NCI-H2196 treated with DMSO at 0.1 percent for 48 hours (cell line): ENCODE results near the gene NT5DC1.

Experiments used
- DNase-seq: peaks from one replicate; lab custom pipeline; 2025; ENCODE audit not compliant: unreplicated experiment; lab: John Stamatoyannopoulos, UW

Gene NT5DC1

DNA sequence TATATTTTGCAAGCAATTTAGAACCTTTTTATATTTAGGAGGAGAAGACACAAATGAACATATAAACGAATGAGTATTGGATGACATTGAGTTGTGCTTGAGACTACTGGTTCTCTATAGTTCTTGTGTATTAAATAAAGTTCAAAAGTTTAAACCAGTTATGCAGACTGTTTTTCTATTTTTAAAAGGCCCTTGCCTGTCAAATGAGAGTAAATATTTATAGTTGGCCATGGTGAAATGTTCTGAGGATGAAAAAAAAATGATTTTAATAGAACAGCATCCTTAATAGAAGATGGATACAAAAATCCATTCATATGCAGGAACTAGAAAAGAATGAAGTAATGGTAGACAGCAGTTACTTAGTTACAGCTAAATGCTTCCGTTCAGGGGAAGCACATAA, 88.8 kb downstream of the NT5DC1 start:
- no peak for DNase-seq

- DNase-seq: no peak
These were observed 89.9 kb downstream of the NT5DC1 start for GRCh38 chr6:116190550-116190949.

DNA sequence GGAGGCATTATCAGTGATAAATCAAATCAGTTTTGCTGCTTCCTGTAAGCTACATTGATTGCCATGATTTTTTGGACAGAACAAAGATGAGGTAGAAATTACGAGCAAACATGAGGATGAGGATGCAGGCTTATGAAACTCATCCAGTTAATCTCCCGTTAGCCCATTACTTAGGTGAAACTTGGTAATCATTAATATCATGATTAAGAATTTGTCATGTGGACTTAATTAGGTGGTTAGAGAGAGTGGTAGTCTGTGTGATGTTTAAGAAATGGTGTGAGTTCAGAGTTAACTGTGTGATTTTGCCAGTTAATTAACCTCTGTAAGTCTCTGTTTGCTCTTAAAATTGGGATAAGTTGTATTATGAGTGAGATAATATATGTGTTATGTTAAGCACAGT, 91.2 kb downstream of the NT5DC1 start:
- no peak for DNase-seq

DNA sequence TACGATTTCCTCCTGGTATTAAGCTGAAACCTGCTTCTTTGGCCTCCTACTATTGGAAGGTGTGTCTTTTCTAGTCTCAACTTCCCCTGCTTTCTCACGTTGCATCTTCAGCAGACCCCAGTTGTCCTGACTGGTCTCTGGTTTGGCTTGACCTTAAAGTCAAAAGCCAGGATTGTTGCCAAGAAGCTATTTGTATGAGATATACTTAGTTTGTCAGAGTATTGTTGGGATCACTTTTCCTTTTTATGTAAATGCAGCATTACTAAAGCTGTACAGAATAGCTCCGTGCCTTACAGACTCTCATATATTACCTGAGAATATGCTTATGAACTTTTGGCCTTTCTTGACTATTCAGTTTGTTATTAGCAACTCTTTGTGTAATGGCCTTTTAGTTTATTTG, 92.1 kb downstream of the NT5DC1 start:
- no peak for DNase-seq

GRCh38 chr6:116196841-116197240, 96.2 kb downstream of the NT5DC1 start:
- DNase-seq: no peak

GRCh38 chr6:116200619-116201249, 100.1 kb downstream of the NT5DC1 start:
- no peak for DNase-seq

DNA sequence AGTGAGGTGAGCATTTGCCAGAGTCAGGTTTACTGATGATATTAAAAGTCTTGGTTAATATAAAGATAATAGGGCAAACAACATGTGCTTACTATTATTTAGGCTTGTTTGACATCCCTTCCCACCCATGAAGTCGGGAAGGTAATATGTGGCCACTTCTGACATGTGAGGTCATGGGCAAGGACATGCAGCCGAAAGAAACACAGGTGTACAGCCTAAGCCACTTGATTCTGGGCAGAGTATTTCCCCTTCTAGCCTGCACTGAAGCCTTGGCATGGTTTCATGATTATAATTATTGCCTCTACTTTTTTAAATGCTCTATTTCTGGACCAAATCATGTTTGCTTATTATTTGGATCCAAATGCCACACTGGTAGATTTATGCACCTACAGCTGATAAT, 100.9 kb downstream of the NT5DC1 start:
- no peak for DNase-seq

GRCh38 chr6:116205281-116205680, 104.6 kb downstream of the NT5DC1 start:
- no peak for DNase-seq

GRCh38 chr6:116206231-116206903, 105.7 kb downstream of the NT5DC1 start:
- DNase-seq: no peak

DNA sequence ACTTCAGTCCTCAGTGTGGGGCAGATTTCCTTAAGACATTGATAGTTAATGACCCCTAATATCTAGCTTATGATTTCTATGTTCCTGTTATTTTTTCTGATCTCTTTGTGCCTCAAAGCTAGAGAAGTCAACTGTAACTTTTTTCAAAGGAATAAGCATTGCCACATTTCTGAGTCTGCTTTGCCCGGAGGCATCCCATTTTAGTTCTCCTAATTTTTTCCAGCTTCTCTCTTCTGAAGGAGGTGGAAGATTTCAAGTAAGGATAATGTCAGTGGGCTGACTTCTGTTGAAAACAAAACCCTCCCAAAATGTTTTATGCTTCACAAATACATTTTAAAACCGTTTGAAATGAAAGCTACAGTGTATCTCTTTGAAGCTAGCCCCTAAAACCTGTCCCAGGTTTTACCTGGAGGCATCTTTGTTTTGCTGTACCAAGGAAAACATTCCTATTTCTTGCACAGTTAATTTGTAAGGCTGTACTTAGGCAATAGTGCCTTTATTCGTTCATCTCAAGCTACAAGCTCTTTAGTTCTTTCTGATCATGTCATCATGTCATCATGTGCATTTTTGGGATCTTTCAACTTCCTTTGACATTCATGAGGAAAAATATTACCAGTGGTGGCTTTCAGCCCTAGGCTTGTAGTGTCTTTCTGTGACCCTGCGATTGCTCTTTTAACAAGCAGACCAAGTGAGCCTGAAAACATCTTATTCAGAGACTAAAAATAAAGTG, 107.6 kb downstream of the NT5DC1 start:
- no peak for DNase-seq

DNA sequence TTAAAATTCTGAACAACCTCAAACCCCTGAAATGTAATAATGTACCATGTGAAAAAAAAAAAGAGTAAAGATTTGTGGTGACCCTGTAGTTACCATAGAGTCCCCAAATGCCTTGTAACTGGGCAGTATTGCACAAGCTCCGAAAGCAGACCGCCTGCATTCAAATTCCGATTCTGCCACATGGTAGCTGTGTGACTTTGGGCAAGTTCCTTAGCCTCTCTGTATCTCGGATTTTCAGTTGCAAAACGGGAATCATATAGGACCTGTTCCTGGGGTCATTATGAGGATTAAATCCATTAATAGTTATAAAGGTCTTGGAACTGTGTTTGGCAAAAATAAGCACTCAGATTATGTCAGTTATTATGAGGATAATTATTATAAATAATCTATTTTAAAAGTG, 109.7 kb downstream of the NT5DC1 start:
- no peak for DNase-seq

GRCh38 chr6:116210750-116211425, 110.2 kb downstream of the NT5DC1 start:
- DNase-seq: peak; percentile 24

DNA sequence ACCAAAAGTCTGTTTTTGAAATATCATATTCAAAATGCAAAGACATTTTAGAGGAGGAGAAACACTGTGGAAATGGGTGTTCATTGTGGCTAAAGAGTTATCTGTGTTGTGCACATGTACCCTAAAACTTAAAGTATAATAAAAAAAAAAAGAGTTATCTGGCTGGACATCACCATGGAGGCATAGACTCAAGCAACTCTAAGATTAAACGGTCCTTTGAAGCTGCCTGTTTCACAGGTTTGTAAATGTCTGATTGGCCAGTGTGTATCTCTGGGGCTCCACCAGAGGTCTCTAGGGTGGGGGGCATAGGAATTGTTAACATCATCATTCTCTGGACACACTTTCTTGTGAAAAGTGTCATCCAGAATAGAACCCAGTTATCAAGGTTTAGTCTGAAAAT, 114.0 kb downstream of the NT5DC1 start:
- DNase-seq: no peak

GRCh38 chr6:116215414-116215813, 114.8 kb downstream of the NT5DC1 start:
- DNase-seq: no peak

DNA sequence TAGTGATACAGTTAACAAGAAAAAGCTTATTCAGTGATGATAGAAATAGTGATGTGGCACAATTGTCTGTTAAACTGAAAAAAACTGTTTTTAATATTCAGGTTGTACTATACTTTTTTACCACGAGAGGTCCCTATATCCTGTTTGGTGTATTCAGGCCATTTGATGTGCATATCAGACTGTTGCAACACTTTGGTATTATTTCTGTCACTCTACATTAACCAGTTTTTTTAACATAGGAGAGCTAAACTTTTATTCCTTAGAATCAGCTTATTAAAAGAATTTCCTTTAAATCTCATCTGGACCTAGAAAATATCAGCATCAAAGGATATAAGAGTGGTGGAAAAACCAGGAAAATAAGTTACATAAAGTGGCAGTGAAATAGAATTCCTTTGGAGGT, 116.4 kb downstream of the NT5DC1 start:
- DNase-seq: no peak

DNA sequence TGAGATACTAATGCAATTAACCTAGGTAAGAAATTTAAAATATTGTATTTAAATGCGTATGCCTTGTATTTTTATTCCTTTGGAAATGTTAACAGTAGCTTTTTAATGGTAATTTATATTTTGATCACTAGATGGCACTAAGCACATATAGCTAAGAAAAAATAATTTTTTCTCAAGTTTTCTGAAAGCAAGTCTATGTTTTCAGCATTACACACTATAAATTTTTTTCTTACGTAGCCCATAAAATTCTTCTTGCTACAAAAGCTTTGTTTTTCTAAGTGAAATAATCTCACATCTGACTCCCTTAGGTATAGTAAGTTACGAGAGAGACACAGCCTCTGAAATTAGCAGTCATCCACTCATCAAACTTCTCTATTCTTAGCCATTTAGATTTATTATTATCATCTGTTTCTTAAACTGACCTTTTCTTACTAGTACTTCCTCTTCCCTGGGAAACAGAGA, 117.5 kb downstream of the NT5DC1 start:
- no peak for DNase-seq

DNA sequence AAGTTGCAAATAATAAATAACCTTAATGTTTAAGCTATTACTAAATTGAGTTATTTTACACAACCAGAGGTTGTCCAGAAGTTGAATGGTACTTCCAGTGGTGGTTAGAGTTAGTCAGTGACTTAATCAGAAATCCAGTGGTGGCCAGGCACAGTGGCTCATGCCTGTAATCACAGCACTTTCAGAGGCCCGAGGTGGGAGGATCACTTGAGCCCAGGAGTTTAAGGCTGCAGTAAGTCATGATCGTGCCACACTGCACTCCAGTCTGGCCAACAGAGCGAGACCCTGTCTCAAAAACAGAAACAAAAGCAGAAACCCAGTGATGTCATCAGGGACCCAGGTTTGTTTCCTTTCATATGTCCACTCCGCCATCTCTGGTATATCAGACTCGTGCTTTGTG, 118.2 kb downstream of the NT5DC1 start:
- no peak for DNase-seq

GRCh38 chr6:116221067-116221466, 120.4 kb downstream of the NT5DC1 start:
- no peak for DNase-seq

DNA sequence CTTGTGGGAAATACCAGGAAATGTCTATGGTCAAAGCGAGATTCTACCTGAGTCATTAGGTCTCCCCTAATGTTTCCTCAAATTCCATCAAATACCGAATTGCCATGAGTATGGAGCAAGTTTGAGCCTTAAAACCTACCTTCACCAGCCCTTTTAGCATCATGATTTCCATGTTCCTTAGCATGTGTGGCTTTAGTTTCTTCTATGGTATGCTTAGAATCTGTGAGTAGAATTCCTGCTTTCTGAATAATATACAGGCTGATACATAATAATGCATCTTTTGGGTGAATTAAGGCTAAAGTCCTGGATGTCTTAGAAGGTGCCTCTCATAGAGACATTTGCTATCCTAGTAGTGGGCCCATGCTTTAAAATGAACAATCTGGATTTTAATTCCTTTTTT, 121.3 kb downstream of the NT5DC1 start:
- no peak for DNase-seq

GRCh38 chr6:116223355-116223754, 122.7 kb downstream of the NT5DC1 start:
- DNase-seq: no peak

GRCh38 chr6:116229287-116229913, 128.7 kb downstream of the NT5DC1 start:
- DNase-seq: no peak
